G401 (cell line): ENCODE results near the gene ZMYM2. TPM values are rescaled to one million over a fixed set of nuclear protein-coding genes. Genes with fewer than 3 reads are reported as not detected.
"Not testable (repeated sequence)": the region's sequence is repeated elsewhere in the genome, so short reads cannot be mapped to it uniquely, and the experiment has no call there.

ENCODE experiments used
- DNase-seq: peaks from one replicate; pipeline ENCODE4 v3.0.0-alpha.2; 2015; ENCODE audit warnings: low spot score
- in situ Hi-C: cut with HindIII; loops from 2 replicates; pipeline ENCODE4 v1.10.0; 2016; ENCODE audit warnings: low sequenced_read_pairs, mixed read lengths
- total RNA-seq: library from RNA; depleted of rRNA; stranded (reverse); fragments of >200 nt; shearing (Covaris generic); gene quantifications from 2 replicates; pipeline ENCODE4 v1.2.3, GENCODE V29; 2014

Gene ZMYM2
- total RNA-seq, 1 experiment from 2014 or later = 86.6 TPM

DNA sequence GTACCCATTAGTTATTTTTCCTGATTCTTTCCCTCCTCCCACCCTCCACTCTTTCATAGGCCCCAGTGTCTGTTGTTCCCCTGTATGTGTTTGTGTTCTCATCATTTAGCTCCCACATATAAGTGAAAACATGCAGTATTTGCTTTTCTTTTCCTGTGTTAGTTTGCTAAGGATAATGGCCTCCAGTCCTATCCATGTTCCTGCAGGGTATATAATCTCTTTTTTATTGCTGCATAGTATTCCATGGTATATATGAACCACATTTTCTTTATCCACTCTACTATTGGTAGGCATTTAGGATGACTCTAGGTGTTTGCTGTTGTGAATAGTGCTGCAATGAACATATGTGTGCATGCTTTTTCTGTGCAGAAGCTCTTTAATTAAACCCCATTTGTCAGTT, 79.4 kb downstream of the ZMYM2 start:
- no peak for DNase-seq
- in situ Hi-C loops = no loop called here

DNA sequence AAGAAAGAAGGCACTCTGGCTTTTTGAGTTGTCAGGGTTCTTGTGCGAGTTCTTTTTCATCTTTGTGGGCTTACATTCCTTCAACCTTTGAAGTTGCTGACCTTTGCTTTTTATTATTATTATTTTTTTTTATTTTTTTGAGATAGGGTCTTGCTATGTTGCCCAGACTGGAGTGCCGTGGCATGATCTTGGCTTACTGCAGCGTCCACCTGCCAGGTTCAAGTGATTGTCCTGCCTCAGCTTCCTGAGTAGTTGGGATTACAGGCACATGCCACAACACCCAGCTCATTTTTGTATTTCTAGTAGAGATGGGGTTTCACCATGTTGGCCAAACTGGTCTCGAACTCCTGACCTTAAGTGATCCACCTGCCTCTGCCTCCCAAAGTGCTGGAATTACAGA, 84.1 kb downstream of the ZMYM2 start:
- in situ Hi-C loops, DNase-seq: not testable (repeated sequence)

DNA sequence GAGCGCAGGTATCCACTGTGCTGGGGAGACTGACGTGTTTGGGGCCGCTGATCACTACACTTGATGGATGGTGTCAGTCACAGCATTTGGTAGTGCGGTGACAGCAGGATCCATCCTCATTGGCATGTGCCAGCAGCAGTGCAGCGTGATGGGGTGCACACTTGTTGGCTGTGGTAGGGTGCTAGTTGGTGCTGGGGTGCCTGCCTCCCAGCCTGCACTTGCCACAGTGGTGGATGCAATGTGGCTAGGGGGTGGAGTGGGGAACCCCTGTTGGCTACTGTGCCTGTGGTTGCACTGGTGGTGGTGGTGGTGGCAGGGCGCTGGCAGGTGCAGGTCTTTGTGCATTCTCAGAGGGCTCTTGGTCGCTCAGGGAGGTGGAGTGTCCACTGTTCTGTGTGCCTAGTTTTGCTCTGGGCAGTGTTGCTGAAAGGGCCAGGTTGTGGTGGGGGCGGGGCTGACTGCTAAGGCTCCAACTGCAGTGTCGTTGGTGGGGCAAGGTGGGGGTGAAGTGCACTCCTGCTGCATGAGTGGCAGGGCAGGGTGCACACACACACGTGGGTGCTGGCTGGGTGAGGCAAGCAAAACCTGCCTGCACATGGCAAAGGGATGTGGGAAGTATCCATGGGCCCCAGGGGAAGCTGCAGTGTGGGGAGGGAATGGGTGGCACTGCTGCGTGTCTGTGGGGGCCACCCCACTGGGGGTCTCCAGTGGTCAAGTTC, 84.8 kb downstream of the ZMYM2 start:
- no peak for DNase-seq
- in situ Hi-C loops = no loop called here

DNA sequence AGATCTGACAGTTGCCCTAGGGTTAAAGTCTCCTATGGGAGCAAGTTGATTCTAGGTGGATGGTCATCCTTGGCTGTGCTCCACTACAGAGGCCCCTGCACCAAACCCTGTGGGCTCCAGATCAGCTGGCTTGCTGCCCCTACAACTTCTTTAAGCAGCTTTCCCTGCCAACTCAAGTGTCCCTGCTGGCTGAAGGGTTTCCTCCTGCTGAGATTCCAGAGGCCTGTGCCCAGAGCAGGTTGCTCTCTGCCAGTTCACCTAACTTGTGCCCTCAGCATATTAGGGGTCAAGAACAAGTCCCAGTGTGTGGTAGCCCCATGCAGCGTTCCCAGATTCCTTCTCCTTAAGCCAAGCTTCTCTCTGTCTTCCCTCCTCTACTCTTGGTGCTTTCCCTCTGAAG, 85.6 kb downstream of the ZMYM2 start:
- DNase-seq = no peak
- in situ Hi-C loops = no loop called here

DNA sequence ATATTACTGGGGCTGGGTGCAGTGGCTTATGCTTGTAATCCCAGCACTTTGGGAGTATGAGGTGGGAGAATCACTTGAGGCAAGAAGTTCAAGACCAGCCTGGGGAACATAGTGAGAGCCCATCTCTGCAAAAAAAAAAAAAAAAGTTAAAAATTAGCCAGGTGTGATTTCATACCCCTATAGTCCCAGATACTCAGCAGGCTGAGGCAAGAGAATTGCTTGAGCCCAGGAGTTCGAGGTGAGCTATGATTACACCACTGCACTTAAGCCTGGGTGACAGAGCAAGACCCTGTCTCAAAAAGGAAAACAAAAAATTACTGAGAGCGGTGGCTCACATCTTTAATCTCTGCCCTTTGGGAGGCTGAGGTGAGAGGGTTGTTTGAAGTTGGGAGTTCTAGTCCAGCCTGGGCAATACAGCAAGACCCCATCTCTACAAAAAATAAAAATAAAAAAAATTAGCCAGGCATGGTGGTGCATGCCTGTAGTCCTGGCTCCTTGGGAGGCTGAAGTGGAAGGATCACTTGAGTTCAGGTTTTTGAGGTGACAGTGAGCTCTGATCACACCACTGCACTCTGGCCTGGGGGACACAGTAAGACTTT, 87.5 kb downstream of the ZMYM2 start:
- in situ Hi-C loops = loop anchor here (5.0 kb wide), 1 partner anchor 61 kb away; no protein-coding TSS in a partner anchor
- DNase-seq = no peak

DNA sequence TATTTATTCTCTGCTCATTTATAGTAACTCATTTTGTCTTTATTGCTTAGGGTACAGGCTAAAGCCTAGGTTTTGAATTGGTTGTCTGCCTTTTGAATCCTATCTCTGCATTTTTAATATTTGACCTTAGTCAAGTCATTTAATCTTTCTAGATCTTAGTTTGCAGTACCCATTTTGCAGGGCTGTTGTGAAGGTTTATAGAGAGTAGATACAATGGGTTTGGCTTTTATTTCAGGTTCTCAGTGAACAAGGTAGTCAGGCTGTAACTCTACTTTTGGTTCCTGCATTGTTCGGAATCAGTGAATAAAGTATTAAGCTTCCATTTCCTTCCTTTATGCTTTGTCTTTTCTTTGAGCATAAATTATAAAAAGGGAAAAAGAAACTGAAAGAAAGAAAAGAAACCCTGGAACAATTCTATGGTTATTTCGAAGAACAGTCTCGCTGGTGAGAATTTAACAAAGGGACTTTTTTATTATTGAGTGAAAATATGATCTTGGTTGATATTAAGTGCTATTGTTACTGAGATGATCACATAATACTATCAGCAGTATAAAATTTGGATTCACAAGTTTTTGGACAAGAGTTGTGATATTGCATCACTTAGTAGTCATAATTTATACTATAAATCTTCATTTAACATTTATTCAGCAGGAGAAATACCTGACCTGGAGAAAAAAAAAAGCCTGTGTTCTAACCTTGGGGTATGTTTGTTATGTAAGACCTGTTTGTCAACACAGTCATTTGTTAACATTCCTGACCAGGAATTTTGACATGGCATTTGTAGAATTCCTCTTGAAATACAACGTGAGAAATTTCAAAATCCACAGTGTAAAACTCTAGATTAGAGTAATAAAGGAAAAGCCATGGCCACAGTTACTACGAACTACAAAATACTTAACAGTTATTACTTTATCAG, 91.3 kb downstream of the ZMYM2 start:
- DNase-seq = no peak
- in situ Hi-C loops = loop anchor here (5.0 kb wide), 1 partner anchor 57 kb away; no protein-coding TSS in a partner anchor

DNA sequence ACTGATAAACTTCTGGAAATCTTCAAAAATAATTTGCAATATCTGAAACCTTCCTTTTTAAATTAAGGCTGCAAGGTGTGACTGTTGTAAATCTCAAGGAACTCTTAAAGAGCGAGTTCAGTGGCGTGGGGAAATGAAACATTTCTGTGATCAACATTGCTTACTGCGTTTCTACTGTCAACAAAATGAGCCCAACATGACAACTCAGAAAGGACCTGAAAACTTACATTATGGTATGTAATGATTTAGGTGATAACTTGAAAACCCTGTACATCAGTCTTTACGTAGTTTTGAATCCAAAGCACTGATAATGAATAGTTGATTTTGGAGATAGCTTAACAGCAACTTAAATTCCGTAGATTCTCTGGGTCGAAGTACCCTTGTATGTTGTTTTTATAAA, 92.8 kb downstream of the ZMYM2 start:
- in situ Hi-C loops = no loop called here
- DNase-seq = no peak

DNA sequence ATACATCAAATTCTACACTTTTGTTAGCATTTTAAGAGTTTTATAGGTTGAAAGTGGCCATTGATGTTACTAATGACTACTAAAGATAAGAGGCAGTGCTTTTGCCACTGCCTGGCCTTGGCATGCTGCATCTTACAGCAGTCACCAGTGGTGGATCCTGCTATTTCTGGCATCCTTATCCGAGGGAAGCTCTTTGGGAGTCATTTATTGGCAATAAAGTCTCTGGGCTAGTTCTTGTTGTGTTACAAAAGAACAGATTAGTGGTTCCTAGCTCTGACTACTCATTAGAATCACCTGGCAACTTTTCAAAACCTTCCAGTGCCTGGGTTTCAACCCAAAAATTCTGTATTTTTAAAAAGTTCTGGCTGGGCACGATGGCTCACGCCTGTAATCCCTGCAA, 94.5 kb downstream of the ZMYM2 start:
- in situ Hi-C loops = no loop called here
- no peak for DNase-seq

DNA sequence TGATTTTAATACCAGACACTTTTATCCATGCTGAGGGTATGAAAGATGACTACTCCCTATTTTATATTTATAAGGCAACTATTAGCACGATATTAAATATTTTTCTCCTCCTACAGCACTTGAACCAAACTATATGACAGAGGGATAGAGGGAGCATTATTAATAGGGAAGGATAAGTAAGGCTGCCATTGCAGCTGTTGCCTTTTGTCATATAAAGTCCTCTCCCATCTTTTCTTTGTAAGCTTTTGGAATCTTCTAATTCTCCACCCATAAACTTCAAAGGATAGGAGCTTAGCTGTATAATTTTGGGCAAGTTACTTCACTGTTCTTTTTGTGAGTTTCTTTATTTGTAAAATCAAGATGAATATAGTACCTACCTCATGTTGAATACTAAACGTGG, 95.4 kb downstream of the ZMYM2 start:
- no peak for DNase-seq
- in situ Hi-C loops = no loop called here

DNA sequence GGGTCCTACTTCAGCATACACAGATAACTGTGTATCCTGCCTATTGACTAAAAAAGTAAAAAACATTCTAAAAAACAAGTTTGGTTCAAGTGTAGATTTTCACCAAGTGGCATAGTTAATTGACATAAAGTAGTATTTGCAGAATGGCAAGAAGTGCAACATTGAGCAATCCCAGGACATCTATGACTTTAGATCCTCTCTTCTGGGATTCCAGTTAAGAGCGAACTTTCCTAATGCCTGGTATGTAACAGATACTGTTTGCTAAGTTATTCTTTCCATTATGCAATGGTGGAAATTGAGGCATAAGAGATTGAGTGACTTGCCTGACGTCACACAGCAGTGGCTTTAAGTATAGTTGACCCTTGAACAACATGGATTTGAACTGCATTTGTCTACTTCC, 96.1 kb downstream of the ZMYM2 start:
- in situ Hi-C loops = no loop called here
- DNase-seq = no peak

DNA sequence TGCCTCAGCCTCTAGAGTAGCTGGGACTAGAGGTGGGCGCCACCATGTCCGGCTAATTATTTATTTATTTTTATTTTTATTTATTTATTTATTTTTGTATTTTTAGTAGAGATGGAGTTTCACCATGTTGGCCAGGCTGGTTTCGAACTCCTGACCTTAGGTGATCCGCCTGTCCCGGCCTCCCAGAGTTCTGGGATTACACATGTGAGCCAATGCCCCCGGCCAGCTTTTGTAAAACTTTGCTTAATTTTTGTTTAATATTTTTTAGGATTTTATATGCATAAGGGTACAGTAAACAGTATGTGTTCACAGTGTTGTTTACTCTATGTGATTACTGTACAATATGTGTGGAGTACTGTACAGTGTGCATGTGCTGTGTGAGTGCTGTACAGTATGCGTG, 98.7 kb downstream of the ZMYM2 start:
- DNase-seq = no peak
- in situ Hi-C loops = no loop called here

DNA sequence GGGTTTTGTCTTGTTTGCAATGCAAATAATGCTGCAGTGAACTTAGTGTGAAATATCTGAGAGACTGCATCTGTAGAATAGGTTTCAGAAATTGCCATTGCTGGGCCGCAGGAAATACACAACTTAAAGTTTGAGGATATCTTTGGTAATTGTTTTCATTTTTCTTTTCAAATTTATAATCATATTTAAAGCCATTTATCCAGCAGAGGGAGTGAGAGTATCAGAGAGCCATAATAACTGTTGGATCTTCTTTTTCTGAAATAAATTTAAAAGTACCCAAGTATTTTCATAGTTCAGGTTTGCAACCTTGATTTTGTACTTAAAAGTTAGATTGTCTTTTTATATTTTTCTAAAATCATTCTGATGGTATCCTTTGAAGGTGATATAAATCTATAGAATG, 99.4 kb downstream of the ZMYM2 start:
- no peak for DNase-seq
- in situ Hi-C loops = no loop called here

DNA sequence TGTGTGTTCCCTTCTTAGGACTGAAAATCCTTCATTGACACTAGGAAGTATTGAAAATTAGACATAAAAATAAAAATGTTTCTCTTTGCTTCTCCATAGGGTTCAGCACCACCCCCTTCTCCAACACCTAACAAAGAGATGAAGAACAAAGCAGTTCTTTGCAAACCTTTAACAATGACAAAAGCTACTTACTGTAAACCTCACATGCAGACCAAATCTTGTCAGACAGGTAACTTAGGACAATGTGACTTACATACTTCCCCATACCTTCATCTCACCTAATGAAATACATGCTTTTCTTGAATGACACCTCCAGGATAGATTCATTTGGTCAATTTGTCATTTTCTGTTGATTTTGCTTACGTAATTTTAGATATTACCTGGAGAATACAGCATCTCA, 99.9 kb downstream of the ZMYM2 start:
- in situ Hi-C loops = no loop called here
- no peak for DNase-seq

DNA sequence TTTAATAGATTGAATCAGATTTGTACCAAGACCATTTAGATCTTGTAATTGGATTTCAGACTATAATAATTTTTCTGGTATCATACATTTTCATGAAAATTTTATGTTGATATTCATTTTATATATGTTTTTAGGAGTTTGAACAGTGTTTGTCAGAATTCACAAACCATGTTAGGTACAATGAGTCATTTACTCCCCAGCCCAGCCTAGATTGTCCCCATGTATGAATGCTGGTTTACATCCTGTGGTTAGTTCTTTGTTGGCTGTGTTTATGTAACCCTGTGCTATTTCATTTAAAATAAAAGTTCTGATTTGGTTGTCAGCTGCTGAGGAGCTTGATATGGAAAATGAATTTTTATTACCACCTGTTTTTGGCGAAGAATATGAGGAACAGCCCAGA, 105.6 kb downstream of the ZMYM2 start:
- DNase-seq = no peak
- in situ Hi-C loops = no loop called here

DNA sequence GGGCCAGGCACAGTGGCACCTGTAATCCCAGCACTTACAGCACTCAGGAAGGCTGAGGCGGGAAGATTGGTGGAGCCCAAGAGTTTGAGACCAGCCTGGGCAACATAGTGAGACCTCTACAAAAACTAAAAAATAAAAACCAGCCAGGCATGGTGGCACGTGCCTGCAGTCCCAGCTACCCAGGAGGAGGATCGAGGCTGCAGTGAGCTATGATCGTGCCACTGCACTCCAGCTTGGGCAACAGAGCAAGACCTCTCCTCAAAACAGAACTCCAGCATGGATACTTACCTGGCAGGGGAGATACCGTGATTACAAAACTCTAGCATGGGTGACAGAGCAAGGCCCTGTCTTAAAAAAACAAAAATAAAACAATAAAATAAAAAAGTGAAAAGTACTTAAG, 107.0 kb downstream of the ZMYM2 start:
- in situ Hi-C loops = no loop called here
- DNase-seq = no peak

DNA sequence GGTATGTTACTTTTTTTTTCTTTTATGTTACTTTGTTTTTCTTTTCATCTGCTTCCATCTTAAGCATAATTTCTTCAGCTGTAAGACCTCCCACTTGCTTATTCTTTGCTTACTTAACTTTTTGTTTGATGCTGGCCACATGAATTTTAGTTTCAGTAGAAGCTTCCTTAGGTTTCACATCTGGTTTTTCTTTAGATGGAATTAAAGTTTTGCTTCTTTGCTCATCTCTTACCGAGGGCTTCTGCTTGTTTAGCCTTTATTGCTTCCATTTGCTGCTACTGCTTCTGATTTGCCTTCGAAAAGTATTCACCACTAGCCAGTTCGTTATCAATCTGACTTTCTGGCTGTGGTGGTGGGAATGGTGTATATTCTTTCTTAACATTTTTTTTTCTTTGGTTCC, 111.4 kb downstream of the ZMYM2 start:
- in situ Hi-C loops = no loop called here
- no peak for DNase-seq

DNA sequence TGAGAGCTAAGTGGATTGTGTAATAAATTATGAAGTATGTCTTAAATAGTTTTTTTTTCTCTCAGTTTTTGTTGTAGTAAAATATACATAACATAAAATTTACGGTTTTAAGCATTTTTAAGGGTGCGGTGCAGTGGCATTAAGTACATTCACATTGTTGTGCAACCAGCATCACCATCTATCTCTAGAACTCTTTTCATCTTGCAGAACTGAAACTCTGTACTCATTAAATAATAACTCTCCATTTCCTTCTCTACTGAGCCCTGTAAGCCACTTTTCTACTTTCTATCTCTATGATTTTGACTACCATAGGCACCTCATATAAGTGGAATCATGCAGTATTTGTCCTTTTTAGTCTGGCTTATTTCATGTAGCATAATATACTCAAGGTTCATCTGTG, 115.2 kb downstream of the ZMYM2 start:
- in situ Hi-C loops = no loop called here
- no peak for DNase-seq

DNA sequence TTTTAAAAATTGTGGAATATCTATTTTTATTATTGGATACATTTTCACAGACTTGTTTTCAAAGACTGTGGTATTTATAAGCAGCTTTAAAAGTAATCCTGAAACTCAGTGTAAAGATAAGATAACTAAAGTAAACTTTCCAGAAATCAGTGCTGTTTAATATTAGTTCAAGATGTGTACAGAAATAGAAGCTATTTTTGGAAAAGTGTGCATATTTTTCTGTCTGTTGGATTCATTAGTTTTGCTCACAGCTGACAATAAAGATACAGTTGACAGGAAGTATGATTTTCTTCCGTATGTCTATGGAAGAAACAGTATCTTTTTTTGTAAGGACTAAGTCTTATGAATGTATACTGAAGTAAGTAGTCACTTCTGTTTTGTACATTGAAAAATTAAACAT, 116.4 kb downstream of the ZMYM2 start:
- no peak for DNase-seq
- in situ Hi-C loops = no loop called here

DNA sequence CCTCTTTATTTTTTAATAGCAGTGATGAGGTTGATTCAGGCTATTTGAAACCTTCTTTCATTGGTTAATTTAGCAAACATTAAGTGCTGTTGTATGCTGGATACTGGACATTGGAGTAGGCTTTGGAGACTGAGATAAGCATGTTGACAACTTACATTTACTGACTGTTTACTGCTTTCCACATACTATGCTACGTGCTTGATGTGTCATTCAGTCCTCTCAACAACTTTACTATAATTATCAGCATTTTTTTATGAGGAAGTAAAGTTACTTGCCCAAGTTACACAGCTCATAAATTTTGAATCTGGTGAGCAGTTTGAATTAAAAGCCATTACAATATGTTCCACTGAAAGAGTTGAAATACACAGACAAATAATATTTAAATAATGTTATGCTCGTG, 118.6 kb downstream of the ZMYM2 start:
- in situ Hi-C loops = no loop called here
- DNase-seq = no peak
